ENCODE measurements around the gene TTC6.

TTC6 gene

GRCh38 chr14:37590428-37591139, 4.8 kb upstream of the TTC6 start:
- H3K36me3 ChIP-seq, result no peaks in the 10 kb centered on the region
- TF ChIP-seq CTCF (IDR thresholded peaks at IDR 0.05), result no peak
- peaks cover 15 to 97% of the 10 kb centered on the region in 2 donors for H3K27me3 ChIP-seq
- no peak overlapping the region for H3K4me3 ChIP-seq
- no peaks in the 10 kb centered on the region for H3K9me3 ChIP-seq
- DNase-seq, result no peak
- H3K27ac ChIP-seq, result no peak overlapping the region
- intact Hi-C loops (cut with DNase I; ENCODE audit: low total_unique reads), result loop anchor here (10.0 kb wide), 1 partner anchor 346 kb away; no protein-coding TSS in a partner anchor
- peaks cover 0 to 31% (median 27%) of the 10 kb centered on the region in 4 donors for H3K4me1 ChIP-seq

GRCh38 chr14:37591311-37591940, 4.0 kb upstream of the TTC6 start:
- no peak for DNase-seq
- no peak for TF ChIP-seq CTCF (IDR thresholded peaks at IDR 0.05)
- Histone ChIP-seq H3K4me3 (no peak overlapping the region), H3K9me3 (no peaks in the 10 kb centered on the region), H3K4me1 (peaks cover 0 to 38% (median 34%) of the 10 kb centered on the region in 4 donors), H3K27ac (no peak overlapping the region), H3K36me3 (no peaks in the 10 kb centered on the region), H3K27me3 (peaks cover 22 to 97% of the 10 kb centered on the region in 2 donors)
- intact Hi-C loops (cut with DNase I; ENCODE audit: low total_unique reads), result loop anchor here (10.0 kb wide), 1 partner anchor 347 kb away; no protein-coding TSS in a partner anchor

- Histone ChIP-seq H3K36me3 (no peaks in the 10 kb centered on the region), H3K27ac (no peak overlapping the region), H3K27me3 (peaks cover 22 to 97% of the 10 kb centered on the region in 2 donors), H3K4me1 (peaks cover 0 to 38% (median 34%) of the 10 kb centered on the region in 4 donors), H3K9me3 (no peaks in the 10 kb centered on the region), H3K4me3 (no peak overlapping the region)
- no peak for DNase-seq
- intact Hi-C loops (cut with DNase I; ENCODE audit: low total_unique reads), result loop anchor here (10.0 kb wide), 1 partner anchor 347 kb away; no protein-coding TSS in a partner anchor
- no peak for TF ChIP-seq CTCF (IDR thresholded peaks at IDR 0.05)
Observed at GRCh38 chr14:37591941-37592481, 3.4 kb upstream of the TTC6 start.

GRCh38 chr14:37592482-37593408, 2.7 kb upstream of the TTC6 start:
- H3K9me3 ChIP-seq, result no peaks in the 10 kb centered on the region
- H3K4me3 ChIP-seq, result no peak overlapping the region
- no peak for TF ChIP-seq CTCF (IDR thresholded peaks at IDR 0.05)
- no peak overlapping the region for H3K27ac ChIP-seq
- no peaks in the 10 kb centered on the region for H3K36me3 ChIP-seq
- intact Hi-C loops (cut with DNase I; ENCODE audit: low total_unique reads), result loop anchor here (10.0 kb wide), 1 partner anchor 348 kb away; no protein-coding TSS in a partner anchor
- peaks cover 16 to 97% of the 10 kb centered on the region in 2 donors for H3K27me3 ChIP-seq
- peaks cover 0 to 36% (median 33%) of the 10 kb centered on the region in 4 donors for H3K4me1 ChIP-seq
- DNase-seq, result no peak
